GM19035 (cell line): Measurements from ENCODE around the gene PGAM5.
"Not testable (repeated sequence)": the region's sequence is repeated elsewhere in the genome, so short reads cannot be mapped to it uniquely, and the experiment has no call there.

Experiments
- ATAC-seq: cut with Tn5 transposase; IDR thresholded peaks from one replicate; pipeline ENCODE4 v1.9.1; 2021; ENCODE audit not compliant: unreplicated experiment

PGAM5 gene

DNA sequence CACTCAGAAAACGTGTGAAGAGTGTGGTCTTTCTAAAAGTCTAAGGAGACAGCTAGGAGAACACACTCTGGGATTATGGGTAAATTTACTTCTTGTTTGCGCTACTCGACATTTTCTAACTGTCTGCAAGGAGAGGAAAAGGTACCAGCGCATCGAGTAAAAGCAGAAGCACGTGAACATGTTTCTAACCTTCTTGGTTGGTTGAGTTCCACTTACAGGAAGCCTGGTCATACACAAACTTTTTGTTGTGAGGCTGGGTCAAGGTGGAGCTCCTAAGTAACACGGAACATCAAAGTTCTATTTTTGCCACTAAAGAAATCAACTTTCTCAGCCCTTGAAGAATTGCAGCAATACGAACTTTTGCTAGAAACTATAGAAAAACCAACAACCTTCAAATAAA, 31.0 kb downstream of the PGAM5 start:
- ATAC-seq: no peak

DNA sequence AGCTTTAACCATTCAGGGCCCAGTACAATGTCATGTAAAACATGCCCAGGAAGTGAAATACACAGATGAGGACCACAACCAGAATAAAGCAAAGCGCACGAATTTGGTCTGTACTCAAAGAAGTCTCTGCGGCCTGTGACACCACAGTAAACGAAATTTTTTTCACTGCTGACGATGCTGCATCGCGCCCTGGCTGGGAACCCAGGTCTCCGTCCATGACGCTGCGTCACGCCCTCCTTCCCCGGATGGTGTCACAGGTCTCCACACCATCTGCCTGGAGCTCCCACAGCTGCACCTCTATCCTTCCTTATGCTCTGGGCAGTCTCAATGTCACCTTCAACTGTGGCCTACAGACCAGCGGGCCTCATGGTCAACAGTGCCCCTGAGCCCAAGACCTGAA, 33.2 kb downstream of the PGAM5 start:
- ATAC-seq: no peak

DNA sequence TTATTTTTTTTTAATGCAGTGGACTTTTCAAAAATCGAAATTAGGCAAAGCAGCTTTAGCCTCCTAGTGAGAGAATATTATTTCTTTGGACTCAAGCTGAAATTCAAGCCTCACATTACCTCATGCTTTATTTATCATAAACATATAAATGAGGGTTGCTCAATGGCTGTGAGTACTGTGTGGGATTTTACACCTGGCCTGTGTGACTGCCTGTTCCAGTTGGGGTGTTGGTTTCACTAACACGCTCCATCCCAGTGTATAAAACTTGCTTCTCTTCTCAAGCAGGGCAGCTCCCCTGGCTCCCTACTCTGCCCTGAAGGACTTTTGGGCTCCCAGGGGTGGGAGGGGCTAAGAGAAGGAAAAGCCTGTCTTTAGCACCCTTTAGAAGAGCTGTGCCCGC, 36.0 kb downstream of the PGAM5 start:
- ATAC-seq: no peak

DNA sequence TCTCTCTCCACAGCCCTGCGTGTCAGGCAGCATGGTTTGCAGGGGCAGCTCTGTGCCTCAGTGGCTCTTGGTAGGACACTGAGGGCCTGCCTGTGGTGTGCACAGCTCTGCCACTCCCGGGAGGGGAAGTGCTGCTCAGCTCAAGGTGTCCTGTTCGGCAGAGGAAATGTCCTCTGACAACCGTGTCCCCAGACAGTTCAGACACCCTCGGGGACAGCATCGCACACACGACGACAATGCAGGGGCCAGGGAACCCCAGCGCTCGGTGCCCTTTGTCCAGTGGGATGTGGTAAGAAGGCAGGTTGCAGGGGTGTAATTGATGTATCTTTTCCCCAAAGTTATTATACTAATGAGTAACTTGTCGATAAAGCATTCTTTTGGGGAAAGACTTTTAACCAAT, 36.8 kb downstream of the PGAM5 start:
- no peak for ATAC-seq

DNA sequence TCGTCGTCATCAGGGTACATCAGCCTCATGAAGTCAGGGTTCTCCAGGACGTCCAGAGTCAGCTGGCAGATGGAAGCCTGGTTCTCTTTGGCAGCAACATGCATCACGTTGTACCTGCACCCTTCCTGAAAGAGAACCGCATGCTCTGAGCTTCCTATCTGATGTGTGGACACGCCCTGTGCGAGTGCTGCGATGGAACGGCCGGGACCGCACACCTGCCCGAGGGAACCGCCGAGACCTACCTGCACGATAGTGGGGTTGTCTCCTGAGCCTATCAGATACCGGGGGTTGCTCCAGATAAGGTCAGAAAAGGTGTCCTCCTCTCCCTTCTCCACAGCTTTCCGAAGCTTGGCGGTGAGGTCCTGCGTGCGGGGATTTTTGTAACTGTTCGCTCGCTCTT, 37.3 kb downstream of the PGAM5 start:
- ATAC-seq: no peak

DNA sequence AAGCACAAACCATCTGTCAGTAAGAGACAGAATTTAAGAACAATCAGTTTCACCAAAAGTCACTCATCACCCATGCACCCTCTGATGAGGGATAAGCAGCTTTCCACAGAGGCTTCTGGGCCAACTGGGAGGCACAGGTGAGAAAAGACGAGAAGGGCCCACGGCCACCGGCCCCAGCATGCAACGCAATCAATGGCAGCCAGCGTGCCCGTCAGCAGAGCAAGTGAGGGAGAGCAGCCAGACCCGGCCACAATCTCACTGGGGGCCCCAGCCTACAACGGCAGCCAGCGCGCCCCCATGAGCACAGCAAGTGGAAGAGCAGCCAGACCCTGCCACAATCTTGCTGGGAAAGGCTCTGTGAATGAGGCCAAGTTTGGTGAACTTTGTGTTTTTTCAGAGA, 37.7 kb downstream of the PGAM5 start:
- ATAC-seq: no peak

DNA sequence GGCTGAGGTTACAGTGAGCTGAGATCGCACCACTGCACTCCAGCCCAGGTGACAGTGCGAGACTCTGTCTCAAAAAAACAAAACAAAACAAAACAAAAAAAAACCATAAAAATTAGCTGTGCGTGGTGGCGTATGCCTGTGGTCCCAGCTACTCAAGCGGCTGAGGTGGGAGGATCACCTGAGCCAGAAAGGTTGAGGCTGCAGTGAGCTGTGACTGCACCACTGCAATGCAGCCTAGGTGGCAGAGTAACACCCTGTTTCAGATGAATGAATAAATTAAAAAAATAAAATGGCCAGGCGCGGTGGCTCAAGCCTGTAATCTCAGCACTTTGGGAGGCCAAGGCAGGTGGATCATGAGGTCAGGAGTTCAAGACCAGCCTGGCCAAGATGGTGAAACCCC, 43.0 kb downstream of the PGAM5 start:
- not testable (repeated sequence) for ATAC-seq

DNA sequence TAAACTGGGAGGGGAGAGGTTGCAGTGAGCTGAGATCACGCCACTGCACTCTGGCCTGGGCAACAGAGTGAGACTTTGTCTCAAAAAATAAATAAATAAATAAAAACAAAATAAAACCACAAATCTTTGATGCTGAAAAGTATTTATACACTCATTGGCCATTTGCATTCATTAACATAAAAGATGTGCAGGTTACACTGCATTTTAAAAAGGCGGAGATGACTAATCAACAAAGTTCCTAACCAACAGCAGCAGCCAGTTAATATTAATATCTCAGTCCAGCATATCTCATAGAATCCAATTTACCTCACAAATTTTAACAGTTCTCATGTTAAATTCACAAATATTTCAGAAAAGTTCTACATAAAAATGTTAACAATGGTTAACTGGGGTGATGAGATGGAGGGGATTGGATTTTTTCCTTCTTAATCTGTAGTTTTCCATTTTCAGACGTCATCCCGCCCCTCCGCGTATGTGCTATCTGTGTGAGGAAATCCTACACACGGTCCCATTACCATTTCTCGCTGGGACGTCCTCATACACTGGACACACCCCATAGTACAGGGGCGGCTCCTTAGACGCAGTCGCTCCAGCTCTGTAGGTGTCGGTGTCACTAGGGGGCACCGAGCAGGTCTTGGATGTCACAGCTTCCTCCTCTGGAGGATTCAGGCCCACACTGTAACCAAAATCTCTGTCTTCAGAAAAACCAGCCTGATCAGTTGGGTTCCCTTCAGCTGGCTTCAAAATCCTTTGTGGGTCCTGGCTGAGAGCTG, 43.7 kb downstream of the PGAM5 start:
- no peak for ATAC-seq

DNA sequence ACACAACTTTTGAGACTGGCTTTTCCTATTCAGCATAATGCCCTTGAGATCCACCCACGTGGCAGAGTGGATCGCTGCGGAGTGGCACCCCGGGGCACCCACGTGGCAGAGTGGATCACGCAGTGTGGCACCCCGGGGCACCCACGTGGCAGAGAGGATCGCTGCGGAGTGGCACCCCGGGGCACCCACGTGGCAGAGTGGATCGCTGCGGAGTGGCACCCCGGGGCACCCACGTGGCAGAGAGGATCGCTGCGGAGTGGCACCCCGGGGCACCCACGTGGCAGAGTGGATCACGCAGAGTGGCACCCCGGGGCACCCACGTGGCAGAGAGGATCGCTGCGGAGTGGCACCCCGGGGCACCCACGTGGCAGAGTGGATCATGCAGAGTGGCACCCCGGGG, 48.2 kb downstream of the PGAM5 start:
- not testable (repeated sequence) for ATAC-seq

DNA sequence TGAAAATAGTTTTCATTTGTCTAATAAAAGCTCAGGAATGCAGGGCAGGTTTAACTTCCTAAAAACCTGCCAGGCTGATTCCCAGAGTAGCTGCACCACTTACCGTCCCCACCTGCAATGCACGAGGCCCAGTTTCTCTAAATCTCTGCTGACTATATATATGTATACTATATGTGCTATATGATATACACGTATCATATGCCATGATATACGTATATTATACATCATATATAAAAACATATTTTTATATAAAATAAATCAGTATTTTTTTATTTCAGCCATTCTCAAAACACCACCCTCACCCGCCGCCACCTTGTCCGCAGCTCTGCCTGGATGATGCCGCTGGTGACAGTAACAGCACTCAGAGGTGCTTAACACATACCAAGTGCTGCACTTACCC, 48.7 kb downstream of the PGAM5 start:
- ATAC-seq: no peak

DNA sequence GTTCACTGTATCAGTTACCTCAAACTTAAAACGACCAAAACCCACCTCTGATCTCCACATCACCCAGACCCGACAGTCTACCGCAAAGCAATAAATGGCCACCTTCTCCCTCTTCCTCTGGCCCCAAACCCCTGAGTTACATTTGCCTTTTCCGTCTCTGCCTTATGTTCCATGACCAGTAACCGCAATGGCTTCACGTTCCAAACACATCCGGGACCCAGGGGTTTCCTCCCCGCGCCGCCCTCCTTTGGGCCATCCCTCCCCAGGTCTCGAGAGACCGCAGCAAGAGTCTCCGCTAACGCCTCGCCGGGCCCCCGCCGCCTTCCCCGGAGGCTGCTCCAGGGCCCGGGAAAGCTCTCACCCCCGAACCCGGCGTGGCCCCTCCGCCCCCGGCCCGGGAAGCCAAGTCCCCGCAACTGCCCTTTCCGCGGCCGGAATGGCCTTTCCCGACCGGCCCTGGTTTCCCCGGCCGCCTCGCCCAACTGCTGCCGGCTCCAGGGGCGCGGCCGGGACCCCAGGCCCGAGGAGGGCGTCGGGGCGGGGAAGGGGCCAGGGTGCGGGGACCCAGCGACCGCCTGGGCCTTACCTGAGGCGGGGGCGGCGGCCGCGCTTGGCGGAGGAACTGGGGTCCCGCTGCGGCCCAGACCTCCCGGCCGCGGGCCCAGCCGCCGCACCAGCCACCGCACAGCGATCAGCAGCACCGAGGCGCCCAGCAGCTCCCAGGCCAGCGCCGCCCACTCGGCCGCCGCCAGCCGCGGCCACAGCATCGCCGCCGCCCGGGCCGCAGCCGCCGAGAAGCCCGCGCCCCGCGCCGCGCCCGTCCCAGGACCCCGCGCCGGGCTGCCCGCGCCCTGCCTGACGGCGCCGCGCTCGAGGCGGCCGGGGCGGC, 50.6 kb downstream of the PGAM5 start, which contains the start of gene ANKLE2:
TSS of gene ANKLE2 (minus strand) at position 801 of the 889 bp plus-strand sequence. CDS start at position 767, 34 bp downstream.
- ATAC-seq: peak; percentile 19

DNA sequence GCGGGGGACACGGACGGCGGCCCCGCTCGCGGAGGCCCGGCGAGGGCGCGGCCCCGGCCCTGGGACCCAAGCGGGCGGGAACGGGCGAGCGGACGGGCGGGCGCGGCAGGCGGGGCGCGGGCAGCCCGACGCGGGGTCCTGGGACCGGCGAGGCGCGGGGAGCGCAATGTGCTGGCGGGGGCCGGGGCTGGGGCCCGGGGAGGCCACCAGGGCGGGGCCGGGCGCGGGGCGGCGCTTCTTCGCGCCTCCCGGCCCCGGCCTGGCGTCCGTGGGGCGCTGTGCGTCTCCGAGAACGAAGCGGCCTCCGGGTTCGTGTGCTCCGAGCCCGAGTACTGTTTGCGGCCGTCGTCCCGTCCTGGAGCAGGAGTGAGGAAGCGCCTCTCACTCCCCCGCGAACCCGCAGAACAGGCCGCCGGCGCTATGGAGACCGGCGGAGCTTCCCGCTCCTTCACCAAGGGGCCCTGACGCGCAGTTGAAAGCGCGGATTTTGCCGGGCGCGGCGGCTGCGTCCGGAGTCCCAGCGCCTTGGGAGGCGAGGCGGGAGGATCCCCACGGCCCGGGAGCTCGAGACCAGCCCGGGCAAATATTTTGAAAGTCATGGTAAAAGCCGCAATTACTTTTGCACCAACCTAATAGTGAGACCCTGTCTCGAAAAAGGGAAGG, 51.4 kb downstream of the PGAM5 start:
- peak; percentile 76 for ATAC-seq

DNA sequence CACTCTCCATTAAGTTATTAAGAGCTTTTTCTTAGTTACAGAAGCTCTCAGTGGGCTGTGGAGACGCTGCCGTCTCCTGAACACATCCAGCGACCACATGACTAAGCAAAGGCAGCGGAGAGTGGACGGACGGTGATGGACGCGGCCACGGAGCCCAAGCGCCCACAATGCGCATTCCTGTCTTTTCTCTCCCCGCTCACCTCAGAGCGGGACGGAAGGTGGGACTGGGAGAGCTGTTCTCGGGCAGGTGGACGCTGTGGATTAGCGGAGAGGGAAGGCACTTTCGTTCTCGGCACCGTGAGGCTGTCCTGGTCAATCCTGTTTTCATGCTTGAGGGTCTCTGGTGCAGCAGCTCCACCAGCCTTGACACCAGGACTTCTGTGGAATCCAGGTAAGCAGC, 53.6 kb downstream of the PGAM5 start:
- ATAC-seq: no peak

DNA sequence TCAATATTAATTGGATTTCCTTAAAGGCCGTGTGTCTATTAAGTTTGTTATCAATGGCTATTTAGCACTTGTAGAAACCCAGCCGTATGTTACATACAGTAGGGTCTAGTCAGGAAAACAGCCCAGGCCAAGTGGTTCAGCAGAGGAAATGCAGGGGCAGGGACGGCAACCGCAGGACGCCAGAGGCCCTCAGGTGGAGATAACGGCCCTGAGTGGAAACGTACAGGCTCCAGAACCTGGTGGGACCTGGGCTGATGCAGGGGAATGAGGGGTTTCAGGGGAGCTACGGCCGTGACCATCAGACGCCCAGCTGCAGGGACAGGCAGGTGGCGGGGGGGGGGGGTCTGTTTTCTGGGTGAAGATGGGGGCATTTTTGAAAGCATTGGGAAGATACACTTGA, 54.7 kb downstream of the PGAM5 start:
- ATAC-seq: no peak

DNA sequence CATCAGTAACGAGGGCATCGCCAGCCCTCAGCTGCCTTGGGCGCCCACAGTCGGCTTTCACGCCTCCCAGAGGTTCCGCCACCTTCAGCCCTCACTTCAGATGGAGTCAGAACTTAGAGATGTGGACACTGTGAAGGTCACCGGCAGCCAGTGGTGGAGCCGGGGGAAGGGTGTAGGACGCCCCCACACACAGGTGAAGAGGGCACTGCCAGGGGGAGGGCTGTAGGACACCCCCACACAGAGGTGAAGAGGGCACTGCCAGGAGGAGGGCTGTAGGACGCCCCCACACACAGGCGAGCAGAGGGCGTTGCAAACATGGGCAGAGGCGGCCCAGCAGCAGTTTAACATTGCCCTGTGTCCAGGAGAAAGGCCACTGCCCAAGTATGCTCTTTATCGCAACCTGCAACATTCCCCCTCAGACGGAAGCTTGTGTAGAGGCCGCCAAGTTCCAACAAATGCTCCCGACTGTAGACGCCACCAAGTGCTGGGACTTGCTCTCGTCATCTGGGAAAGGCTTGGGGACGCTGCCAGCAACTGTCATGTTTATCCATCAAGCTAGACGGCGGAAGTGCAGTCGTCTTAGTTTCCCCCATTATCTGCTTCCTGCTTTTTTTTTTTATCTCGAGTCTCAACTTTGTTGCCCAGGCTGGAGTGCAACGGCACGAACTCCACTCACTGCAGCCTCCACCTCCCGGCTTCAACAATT, 55.9 kb downstream of the PGAM5 start:
- ATAC-seq: no peak

DNA sequence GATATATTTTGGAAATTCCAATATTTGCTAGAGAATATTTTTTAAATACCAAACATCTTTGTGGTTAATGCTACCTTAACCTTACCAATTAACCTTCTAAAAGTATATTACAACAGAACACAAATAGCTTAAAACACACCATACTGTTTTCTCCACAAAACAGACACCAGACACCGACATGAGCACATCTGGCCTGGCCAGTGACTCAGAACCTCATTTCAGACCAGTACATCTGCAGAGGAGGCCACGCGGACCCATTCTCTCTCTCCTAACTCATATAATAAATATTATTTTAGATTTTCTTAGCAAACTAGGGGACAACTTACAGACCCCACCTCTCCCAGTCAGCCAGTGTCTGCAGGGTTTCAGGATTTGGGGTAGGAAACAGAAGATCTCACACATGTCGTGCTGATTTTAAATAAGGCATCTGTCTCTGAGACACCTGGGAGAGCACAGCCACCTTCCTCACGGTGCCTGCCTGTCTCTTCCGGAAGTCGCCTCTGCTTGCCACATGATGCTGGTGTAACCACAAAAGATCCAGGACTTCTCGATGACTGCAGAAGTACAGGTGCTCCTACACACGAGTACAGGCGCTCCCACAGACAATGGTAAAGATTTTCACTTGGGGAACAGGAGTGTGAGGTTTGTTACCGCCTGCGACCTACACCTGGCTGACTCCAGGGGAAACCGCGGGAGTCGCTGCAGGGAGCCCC, 60.6 kb downstream of the PGAM5 start:
- peak; percentile 49 for ATAC-seq
